Activated CD8-positive, alpha-beta memory T cell treated with anti-CD3 and anti-CD28 coated beads, Interleukin-2, amount 10 ng/mL, durations not matched to agents 7 days and 5 days (primary cell): Measurements from ENCODE around the gene HID1. TPM values are rescaled to one million over a fixed set of nuclear protein-coding genes. Genes with fewer than 3 reads are reported as not detected.
"Not testable (repeated sequence)": the region's sequence is repeated elsewhere in the genome, so short reads cannot be mapped to it uniquely, and the experiment has no call there.

Source experiments
- ATAC-seq: fragments of 150-1000 bp; cut with Tn5 transposase; one replicate; pipeline ENCODE4 v1.10.0; 2021; ENCODE audit warnings: moderate library complexity
- CTCF ChIA-PET: fragments of 350-600 bp; sonication (Branson Sonifier 250); formaldehyde crosslinking; loops from one replicate; lab custom pipeline; 2021; ENCODE audit warnings: antibody characterized with exemption; lab: Charles Lee
- DNase-seq: peaks from one replicate; pipeline ENCODE4 v3.0.0-alpha.2; 2020
- H3K27ac Mint-ChIP-seq: one replicate; pipeline ENCODE4 v1.8.0; 2021; ENCODE audit warnings: mild to moderate bottlenecking, mixed read lengths
- H3K27me3 Mint-ChIP-seq: one replicate; pipeline ENCODE4 v1.8.0; 2021; ENCODE audit warnings: mixed read lengths
- H3K36me3 Mint-ChIP-seq: one replicate; pipeline ENCODE4 v1.8.0; 2021; ENCODE audit warnings: mild to moderate bottlenecking, mixed read lengths
- H3K4me1 Mint-ChIP-seq: one replicate; pipeline ENCODE4 v1.8.0; 2021; ENCODE audit warnings: mixed read lengths
- H3K4me3 Mint-ChIP-seq: one replicate; pipeline ENCODE4 v1.8.0; 2021; ENCODE audit warnings: mild to moderate bottlenecking, moderate library complexity, mixed read lengths
- H3K9me3 Mint-ChIP-seq: one replicate; pipeline ENCODE4 v1.8.0; 2022; ENCODE audit warnings: low read depth, mixed read lengths
- total RNA-seq, 2 experiments: library from RNA; stranded (reverse); gene quantifications; one replicate each; pipeline ENCODE4 v1.2.3, GENCODE V29; 2021

The HID1 gene
- total RNA-seq, 2 experiments from 2014 or later = not detected

- ATAC-seq (no peak), DNase-seq (no peak)
- Mint-ChIP-seq H3K36me3 (no peaks in the 10 kb centered on the region), H3K4me1 (peaks cover 10% of the 10 kb centered on the region), H3K27me3 (peaks cover 6% of the 10 kb centered on the region), H3K9me3 (no peaks in the 10 kb centered on the region), H3K4me3 (no peak overlapping the region), H3K27ac (no peak overlapping the region)
- CTCF ChIA-PET = interaction anchor here (1.1 to 9.7 kb wide), 3 partner anchors 9 to 50 kb away, joined by 3 to 129 read pairs (median 6); no protein-coding TSS in a partner anchor
These were observed 35.8 kb upstream of the HID1 start for GRCh38 chr17:75008373-75008772.

DNA sequence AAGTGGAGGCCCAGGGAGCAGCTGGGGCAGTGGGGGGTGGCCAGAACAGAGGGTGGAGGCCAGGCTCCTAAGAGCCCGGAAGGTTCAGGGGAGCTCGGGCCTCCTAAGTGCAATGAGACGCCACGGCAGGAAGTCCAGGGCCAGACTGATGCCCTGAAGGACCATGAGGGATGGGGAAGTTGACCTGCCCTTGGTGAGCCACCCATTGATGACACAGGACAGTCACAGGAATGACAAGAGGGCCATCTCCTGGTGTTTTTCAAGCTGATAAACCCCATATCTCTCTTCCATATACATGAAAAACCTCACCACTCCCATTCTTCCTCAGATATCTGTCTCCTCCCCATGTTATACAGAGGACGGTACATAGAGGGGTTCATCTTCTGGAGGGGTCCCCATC, 34.1 kb upstream of the HID1 start:
- CTCF ChIA-PET = interaction anchor here (0.5 to 9.7 kb wide), 6 partner anchors 9 to 410 kb away, joined by 3 to 129 read pairs (median 4); partner anchors contain the start of gene CDR2L

GRCh38 chr17:75006084-75006483, 33.5 kb upstream of the HID1 start:
- not testable (repeated sequence) for H3K27me3 Mint-ChIP-seq, H3K4me3 Mint-ChIP-seq, H3K27ac Mint-ChIP-seq, DNase-seq, H3K4me1 Mint-ChIP-seq, H3K36me3 Mint-ChIP-seq, ATAC-seq, H3K9me3 Mint-ChIP-seq
- CTCF ChIA-PET = interaction anchor here (0.5 to 9.7 kb wide), 3 partner anchors 9 to 411 kb away, joined by 4 to 129 read pairs (median 5); no protein-coding TSS in a partner anchor

More for the DNA sequence above, 34.1 kb upstream of the HID1 start:
- H3K36me3 Mint-ChIP-seq = no peaks in the 10 kb centered on the region
- no peaks in the 10 kb centered on the region for H3K4me1 Mint-ChIP-seq
- DNase-seq (no peak), ATAC-seq (no peak)
- H3K27me3 Mint-ChIP-seq = peaks cover 6% of the 10 kb centered on the region
- H3K4me3 Mint-ChIP-seq = no peak overlapping the region
- no peaks in the 10 kb centered on the region for H3K9me3 Mint-ChIP-seq
- no peak overlapping the region for H3K27ac Mint-ChIP-seq

DNA sequence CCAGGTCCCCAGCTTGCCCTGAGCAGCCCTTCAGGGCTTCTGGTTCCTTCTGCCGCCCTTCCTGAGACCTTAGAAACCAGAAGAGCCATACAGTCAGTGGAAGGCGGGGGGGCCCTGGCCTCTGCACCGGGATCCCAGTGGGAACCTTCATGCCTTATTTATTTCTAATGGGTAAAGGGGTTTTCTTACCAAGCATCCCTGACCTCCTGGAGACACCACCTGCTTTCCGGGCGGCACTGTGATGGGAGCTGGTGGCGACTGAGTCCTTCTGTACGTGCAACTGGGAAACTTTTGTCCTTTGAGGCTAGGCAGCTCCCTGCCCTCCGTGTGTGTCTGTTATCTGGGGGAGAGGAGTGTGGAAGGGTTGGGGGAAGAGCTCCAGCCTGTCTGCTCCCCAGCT, 32.7 kb upstream of the HID1 start:
- no peaks in the 10 kb centered on the region for H3K4me1 Mint-ChIP-seq
- no peak for ATAC-seq
- H3K27me3 Mint-ChIP-seq = peaks cover 6% of the 10 kb centered on the region
- CTCF ChIA-PET = interaction anchor here (1.3 to 9.7 kb wide), 2 partner anchors 8 to 43 kb away, joined by 5 to 129 read pairs; no protein-coding TSS in a partner anchor
- H3K36me3 Mint-ChIP-seq = no peaks in the 10 kb centered on the region
- no peaks in the 10 kb centered on the region for H3K9me3 Mint-ChIP-seq
- no peak for DNase-seq
- H3K4me3 Mint-ChIP-seq = no peak overlapping the region
- no peak overlapping the region for H3K27ac Mint-ChIP-seq

GRCh38 chr17:75004371-75004770, 31.8 kb upstream of the HID1 start:
- CTCF ChIA-PET = interaction anchor here (1.3 to 9.7 kb wide), 2 partner anchors 42 to 44 kb away, joined by 5 to 129 read pairs; no protein-coding TSS in a partner anchor
- Mint-ChIP-seq H3K4me3 (no peak overlapping the region), H3K36me3 (no peaks in the 10 kb centered on the region), H3K4me1 (no peaks in the 10 kb centered on the region), H3K9me3 (no peaks in the 10 kb centered on the region), H3K27me3 (peaks cover 6% of the 10 kb centered on the region), H3K27ac (no peak overlapping the region)
- ATAC-seq (no peak), DNase-seq (no peak)

- no peaks in the 10 kb centered on the region for H3K9me3 Mint-ChIP-seq
- peaks cover 6% of the 10 kb centered on the region for H3K27me3 Mint-ChIP-seq
- H3K36me3 Mint-ChIP-seq = no peaks in the 10 kb centered on the region
- CTCF ChIA-PET = interaction anchor here (1.3 to 1.4 kb wide), 2 partner anchors 43 to 46 kb away, joined by 4 to 5 read pairs; no protein-coding TSS in a partner anchor
- DNase-seq (no peak), ATAC-seq (no peak)
- H3K27ac Mint-ChIP-seq = no peak overlapping the region
- H3K4me1 Mint-ChIP-seq = no peaks in the 10 kb centered on the region
- H3K4me3 Mint-ChIP-seq = no peak overlapping the region
These were observed 31.4 kb upstream of the HID1 start for GRCh38 chr17:75003957-75004355.

DNA sequence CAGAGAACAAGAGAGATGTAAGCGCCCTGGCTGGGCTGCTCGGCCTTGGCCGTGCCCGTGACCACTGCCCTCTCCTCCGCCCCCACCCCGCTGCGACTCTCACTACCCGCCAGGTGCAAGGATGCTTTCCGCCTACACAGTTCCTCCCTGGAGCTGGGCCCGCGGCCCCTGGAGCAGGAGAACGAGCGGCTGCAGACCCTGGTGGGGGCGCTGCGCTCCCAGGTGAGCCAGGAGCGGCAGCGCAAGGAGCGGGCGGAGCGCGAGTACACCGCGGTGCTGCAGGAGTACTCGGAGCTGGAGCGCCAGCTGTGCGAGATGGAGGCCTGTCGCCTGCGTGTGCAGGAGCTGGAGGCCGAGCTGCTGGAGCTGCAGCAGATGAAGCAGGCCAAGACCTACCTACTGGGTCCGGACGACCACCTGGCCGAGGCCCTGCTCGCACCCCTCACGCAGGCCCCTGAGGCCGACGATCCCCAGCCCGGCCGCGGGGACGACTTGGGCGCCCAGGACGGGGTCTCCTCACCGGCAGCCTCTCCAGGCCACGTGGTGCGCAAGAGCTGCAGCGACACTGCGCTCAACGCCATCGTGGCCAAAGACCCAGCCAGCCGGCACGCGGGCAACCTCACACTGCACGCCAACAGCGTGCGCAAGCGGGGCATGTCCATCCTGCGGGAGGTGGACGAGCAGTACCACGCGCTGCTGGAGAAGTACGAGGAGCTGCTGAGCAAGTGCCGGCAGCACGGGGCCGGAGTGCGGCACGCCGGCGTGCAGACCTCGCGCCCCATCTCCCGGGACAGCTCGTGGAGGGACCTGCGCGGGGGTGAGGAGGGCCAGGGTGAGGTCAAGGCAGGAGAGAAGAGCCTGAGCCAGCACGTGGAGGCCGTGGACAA, 30.8 kb upstream of the HID1 start:
- Mint-ChIP-seq H3K36me3 (no peaks in the 10 kb centered on the region), H3K9me3 (no peaks in the 10 kb centered on the region), H3K27me3 (peaks cover 6% of the 10 kb centered on the region), H3K27ac (no peak overlapping the region), H3K4me3 (no peak overlapping the region), H3K4me1 (peaks cover 5% of the 10 kb centered on the region)
- DNase-seq = no peak
- CTCF ChIA-PET = interaction anchor here (0.6 to 1.9 kb wide), 4 partner anchors 9 to 466 kb away, joined by 3 to 6 read pairs (median 4); partner anchors contain the start of gene MRPL58
- ATAC-seq = no peak

GRCh38 chr17:75001915-75002843, 29.6 kb upstream of the HID1 start:
- H3K36me3 Mint-ChIP-seq = no peaks in the 10 kb centered on the region
- H3K27ac Mint-ChIP-seq = no peak overlapping the region
- DNase-seq (no peak), ATAC-seq (no peak)
- peaks cover 3% of the 10 kb centered on the region for H3K27me3 Mint-ChIP-seq
- H3K4me3 Mint-ChIP-seq = no peak overlapping the region
- CTCF ChIA-PET = interaction anchor here (1.9 to 2.6 kb wide), 2 partner anchors 10 to 40 kb away, joined by 6 to 7 read pairs; partner anchors contain the start of gene MRPL58
- peaks cover 5% of the 10 kb centered on the region for H3K4me1 Mint-ChIP-seq
- H3K9me3 Mint-ChIP-seq = no peaks in the 10 kb centered on the region

- Mint-ChIP-seq H3K9me3 (no peaks in the 10 kb centered on the region), H3K36me3 (no peaks in the 10 kb centered on the region), H3K4me1 (peaks cover 5% of the 10 kb centered on the region), H3K4me3 (no peak overlapping the region), H3K27me3 (no peaks in the 10 kb centered on the region), H3K27ac (no peak overlapping the region)
- DNase-seq = no peak
- ATAC-seq = no peak
- CTCF ChIA-PET = interaction anchor here (0.6 to 1.3 kb wide), 4 partner anchors 13 to 602 kb away, joined by 3 to 5 read pairs (median 4); partner anchors contain the start of gene MRPL58
These were observed 27.0 kb upstream of the HID1 start for GRCh38 chr17:74999523-74999922.

GRCh38 chr17:74998783-74999182, 26.2 kb upstream of the HID1 start:
- Mint-ChIP-seq H3K9me3 (no peaks in the 10 kb centered on the region), H3K4me3 (no peak overlapping the region), H3K27me3 (no peaks in the 10 kb centered on the region), H3K36me3 (no peaks in the 10 kb centered on the region), H3K4me1 (peaks cover 5% of the 10 kb centered on the region), H3K27ac (no peak overlapping the region)
- CTCF ChIA-PET = interaction anchor here (0.7 to 1.1 kb wide), 2 partner anchors 37 to 38 kb away, joined by 3 to 4 read pairs; no protein-coding TSS in a partner anchor
- DNase-seq (no peak), ATAC-seq (peak; percentile 16)

GRCh38 chr17:74995847-74996246, 23.3 kb upstream of the HID1 start:
- Mint-ChIP-seq H3K27ac (no peak overlapping the region), H3K36me3 (no peaks in the 10 kb centered on the region), H3K27me3 (peaks cover 6% of the 10 kb centered on the region), H3K4me1 (peaks cover 5% of the 10 kb centered on the region), H3K9me3 (no peaks in the 10 kb centered on the region), H3K4me3 (no peak overlapping the region)
- ATAC-seq = no peak
- CTCF ChIA-PET = interaction anchor here (1.8 kb wide), 1 partner anchor 11 kb away, joined by 3 read pairs; no protein-coding TSS in a partner anchor
- DNase-seq = no peak

GRCh38 chr17:74994440-74994839, 21.9 kb upstream of the HID1 start:
- Mint-ChIP-seq H3K4me1 (peaks cover 5% of the 10 kb centered on the region), H3K27ac (no peak overlapping the region), H3K9me3 (no peaks in the 10 kb centered on the region), H3K4me3 (no peak overlapping the region), H3K36me3 (no peaks in the 10 kb centered on the region), H3K27me3 (peaks cover 16% of the 10 kb centered on the region)
- CTCF ChIA-PET = interaction anchor here (1.7 to 2.0 kb wide), 2 partner anchors 16 to 33 kb away, joined by 4 to 9 read pairs; no protein-coding TSS in a partner anchor
- no peak for ATAC-seq
- no peak for DNase-seq
